Frontal cortex (tissue), 4 donors: Measurements from ENCODE around the gene CFAP157. TPM values are rescaled to one million over a fixed set of nuclear protein-coding genes. Genes with fewer than 3 reads are reported as not detected.

ENCODE experiments used
- DNase-seq, 2 donors: peaks; one replicate each; pipeline ENCODE4 v3.0.0; 2012; ENCODE audit warnings: low spot score in 2 of 2
- FAIRE-seq: peaks from 2 replicates; lab custom pipeline; 2012; peaks lifted over from hg19 to GRCh38; lab: Jason Lieb, UNC
- total RNA-seq: library from RNA; depleted of rRNA; stranded (reverse); fragments of >200 nt; gene quantifications from one replicate; pipeline ENCODE4 v1.2.3, GENCODE V29; 2014
- donor health status: control.
- donor health status: control.
- donor health status: control.

The CFAP157 gene
- total RNA-seq, 1 donor from 2014 or later: not detected

GRCh38 chr9:127731938-127732337, 25.1 kb downstream of the CFAP157 start:
- no peak for FAIRE-seq

GRCh38 chr9:127732444-127732843, 25.7 kb downstream of the CFAP157 start:
- FAIRE-seq: no peak

More at GRCh38 chr9:127731938-127732337, 25.1 kb downstream of the CFAP157 start:
- DNase-seq: no peak

GRCh38 chr9:127733614-127734013, 26.8 kb downstream of the CFAP157 start:
- DNase-seq: no peak
- FAIRE-seq: no peak

More at GRCh38 chr9:127732444-127732843, 25.7 kb downstream of the CFAP157 start:
- no peak for DNase-seq

- DNase-seq (no peak), FAIRE-seq (no peak)
These were observed 27.5 kb downstream of the CFAP157 start for GRCh38 chr9:127734247-127734746.

- peak; percentile 98 to 99 for DNase-seq
- peak; percentile 52 for FAIRE-seq
These were observed 28.1 kb downstream of the CFAP157 start, which contains the start of gene TOR2A for GRCh38 chr9:127734747-127735529. Gene TOR2A, minus strand, starts transcription at chr9:127735294. Its CDS starts 24 bp downstream, at chr9:127735270.

GRCh38 chr9:127735530-127736185, 28.9 kb downstream of the CFAP157 start:
- FAIRE-seq (no peak), DNase-seq (no peak)

GRCh38 chr9:127738666-127739065, 31.9 kb downstream of the CFAP157 start:
- DNase-seq (no peak), FAIRE-seq (no peak)

- DNase-seq: no peak
- no peak for FAIRE-seq
These were observed 33.0 kb downstream of the CFAP157 start for GRCh38 chr9:127739614-127740330.

- DNase-seq (peak; percentile 78 to 82), FAIRE-seq (no peak)
These were observed 35.1 kb downstream of the CFAP157 start for GRCh38 chr9:127741831-127742434.

- DNase-seq: peak in 1 of 2 donors; percentile 49
- no peak for FAIRE-seq
These were observed 35.8 kb downstream of the CFAP157 start for GRCh38 chr9:127742435-127743088.

- FAIRE-seq (no peak), DNase-seq (no peak)
These were observed 37.8 kb downstream of the CFAP157 start for GRCh38 chr9:127744398-127745110.

GRCh38 chr9:127746959-127747569, 40.3 kb downstream of the CFAP157 start:
- FAIRE-seq (no peak), DNase-seq (no peak)

- DNase-seq (no peak), FAIRE-seq (no peak)
These were observed 42.5 kb downstream of the CFAP157 start for GRCh38 chr9:127749090-127749787.

GRCh38 chr9:127751269-127752054, 44.7 kb downstream of the CFAP157 start:
- FAIRE-seq (no peak), DNase-seq (no peak)

- FAIRE-seq: no peak
- DNase-seq: peak in 1 of 2 donors; percentile 47
These were observed 46.4 kb downstream of the CFAP157 start for GRCh38 chr9:127753148-127753547.

GRCh38 chr9:127753622-127754021, 46.8 kb downstream of the CFAP157 start:
- FAIRE-seq: no peak

More at GRCh38 chr9:127753622-127754021, 46.8 kb downstream of the CFAP157 start:
- DNase-seq: no peak
